ENCODE data around the gene SLC25A36. TPM values are rescaled to one million over a fixed set of nuclear protein-coding genes. Genes with fewer than 3 reads are reported as not detected.

The SLC25A36 gene
- total RNA-seq, 1 donor from 2014 or later, result 203 TPM

DNA sequence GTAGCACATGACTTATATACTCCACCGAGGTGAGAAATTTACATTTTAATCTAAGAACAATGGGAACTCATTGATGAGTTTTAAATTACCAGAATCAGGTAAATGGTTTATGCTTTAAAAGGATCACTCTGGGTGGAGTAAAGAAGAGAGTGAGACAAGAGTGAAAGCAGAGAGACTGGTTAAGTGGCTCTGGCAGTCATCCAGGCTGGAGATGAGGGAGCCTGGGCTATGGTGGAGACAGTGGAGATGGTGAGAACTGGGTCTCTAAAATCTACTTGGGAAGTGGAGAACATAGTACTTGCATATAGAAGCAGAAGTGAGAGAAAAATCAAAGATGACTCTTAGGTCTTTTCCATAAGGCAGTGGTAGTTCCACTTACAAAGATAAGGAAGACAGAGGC, 37.1 kb upstream of the SLC25A36 start:
- peaks cover 6% of the 10 kb centered on the region for H3K27me3 ChIP-seq
- H3K9ac ChIP-seq, result no peak overlapping the region
- no peaks in the 10 kb centered on the region for H3K9me3 Mint-ChIP-seq
- no peaks in the 10 kb centered on the region for H3K9me3 ChIP-seq (ENCODE audit: low read depth)
- H3K4me1 ChIP-seq, result no peaks in the 10 kb centered on the region
- H3F3A ChIP-seq (ENCODE audit: low read depth), result no peaks in the 10 kb centered on the region
- H4K20me1 ChIP-seq (ENCODE audit: low read depth), result no peaks in the 10 kb centered on the region
- no peak overlapping the region for H3K27ac ChIP-seq
- no peak overlapping the region for H3K27ac Mint-ChIP-seq
- no peaks in the 10 kb centered on the region for H3K36me3 Mint-ChIP-seq
- TF ChIP-seq, protein P1, sequence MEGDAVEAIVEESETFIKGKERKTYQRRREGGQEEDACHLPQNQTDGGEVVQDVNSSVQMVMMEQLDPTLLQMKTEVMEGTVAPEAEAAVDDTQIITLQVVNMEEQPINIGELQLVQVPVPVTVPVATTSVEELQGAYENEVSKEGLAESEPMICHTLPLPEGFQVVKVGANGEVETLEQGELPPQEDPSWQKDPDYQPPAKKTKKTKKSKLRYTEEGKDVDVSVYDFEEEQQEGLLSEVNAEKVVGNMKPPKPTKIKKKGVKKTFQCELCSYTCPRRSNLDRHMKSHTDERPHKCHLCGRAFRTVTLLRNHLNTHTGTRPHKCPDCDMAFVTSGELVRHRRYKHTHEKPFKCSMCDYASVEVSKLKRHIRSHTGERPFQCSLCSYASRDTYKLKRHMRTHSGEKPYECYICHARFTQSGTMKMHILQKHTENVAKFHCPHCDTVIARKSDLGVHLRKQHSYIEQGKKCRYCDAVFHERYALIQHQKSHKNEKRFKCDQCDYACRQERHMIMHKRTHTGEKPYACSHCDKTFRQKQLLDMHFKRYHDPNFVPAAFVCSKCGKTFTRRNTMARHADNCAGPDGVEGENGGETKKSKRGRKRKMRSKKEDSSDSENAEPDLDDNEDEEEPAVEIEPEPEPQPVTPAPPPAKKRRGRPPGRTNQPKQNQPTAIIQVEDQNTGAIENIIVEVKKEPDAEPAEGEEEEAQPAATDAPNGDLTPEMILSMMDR (IDR thresholded peaks at IDR 0.05), result no peak
- no peak for TF ChIP-seq EZH2phosphoT487 (IDR thresholded peaks at IDR 0.05)
- TF ChIP-seq EZH2 (IDR thresholded peaks at IDR 0.05), result no peak
- no peak overlapping the region for H3K4me3 Mint-ChIP-seq
- H3K36me3 ChIP-seq, result no peaks in the 10 kb centered on the region
- no peaks in the 10 kb centered on the region for H3K27me3 Mint-ChIP-seq (ENCODE audit: insufficient read depth, low read depth)
- H3K4me2 ChIP-seq, result no peak overlapping the region
- H3K4me3 ChIP-seq, result no peak overlapping the region
- no peaks in the 10 kb centered on the region for H3K4me1 Mint-ChIP-seq
- DNase-seq (ENCODE audit: low spot score), result no peak
- no peak overlapping the region for H2AFZ ChIP-seq (replicated peaks)
- H3K79me2 ChIP-seq (ENCODE audit: low read depth), result no peaks in the 10 kb centered on the region

DNA sequence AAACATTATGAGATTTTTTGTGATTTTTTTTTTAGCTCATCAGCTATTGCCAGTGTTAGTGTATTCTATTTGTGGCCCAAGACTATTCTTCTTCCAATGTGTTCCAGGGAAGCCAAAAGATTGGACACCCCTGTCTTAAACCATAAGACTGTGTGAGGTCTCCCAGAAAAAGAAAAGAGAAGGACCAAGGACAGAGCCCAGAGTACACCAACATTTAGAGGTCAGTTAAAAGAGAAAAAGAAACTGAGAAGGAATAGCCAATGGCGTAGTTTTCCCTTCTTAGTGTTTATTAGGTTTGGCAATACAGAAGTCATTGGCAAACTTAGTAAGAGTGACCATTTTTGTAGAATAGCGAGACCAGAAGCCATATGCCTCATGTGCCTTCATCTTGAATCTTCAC, 36.1 kb upstream of the SLC25A36 start:
- Histone ChIP-seq H3K4me2 (no peak overlapping the region), H3K79me2 (ENCODE audit: low read depth) (no peaks in the 10 kb centered on the region), H3K36me3 (no peaks in the 10 kb centered on the region), H3K27ac (no peak overlapping the region), H3K27me3 (peaks cover 6% of the 10 kb centered on the region), H3F3A (ENCODE audit: low read depth) (no peaks in the 10 kb centered on the region), H4K20me1 (ENCODE audit: low read depth) (no peaks in the 10 kb centered on the region), H3K4me1 (no peaks in the 10 kb centered on the region), H2AFZ (replicated peaks) (no peak overlapping the region), H3K9me3 (ENCODE audit: low read depth) (no peaks in the 10 kb centered on the region), H3K9ac (no peak overlapping the region), H3K4me3 (no peak overlapping the region)
- no peaks in the 10 kb centered on the region for H3K27me3 Mint-ChIP-seq (ENCODE audit: insufficient read depth, low read depth)
- no peaks in the 10 kb centered on the region for H3K9me3 Mint-ChIP-seq
- H3K4me3 Mint-ChIP-seq, result no peak overlapping the region
- DNase-seq (ENCODE audit: low spot score), result no peak
- TF ChIP-seq EZH2 (IDR thresholded peaks at IDR 0.05) (no peak), EZH2phosphoT487 (IDR thresholded peaks at IDR 0.05) (no peak)
- TF ChIP-seq, protein P1 (IDR thresholded peaks at IDR 0.05), result no peak
- H3K4me1 Mint-ChIP-seq, result no peaks in the 10 kb centered on the region
- no peaks in the 10 kb centered on the region for H3K36me3 Mint-ChIP-seq
- H3K27ac Mint-ChIP-seq, result no peak overlapping the region

DNA sequence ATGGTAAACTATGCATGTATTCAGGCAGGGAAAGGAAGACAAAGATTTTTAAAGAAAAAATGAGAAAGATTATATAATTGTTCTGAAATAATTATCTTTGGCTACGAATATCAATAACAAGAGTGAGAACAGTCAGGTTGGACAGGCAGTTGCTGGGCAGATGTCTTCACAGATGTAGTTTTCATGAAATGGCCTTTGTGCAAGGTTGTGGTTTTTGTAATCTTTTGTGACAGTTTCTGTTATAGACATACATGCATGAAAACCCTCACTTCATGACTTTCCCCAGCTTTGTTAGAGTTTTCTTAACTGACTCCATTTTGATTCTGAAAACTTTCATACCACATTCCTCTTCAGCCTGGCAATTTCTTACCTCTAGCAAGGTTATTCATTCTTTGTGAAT, 34.9 kb upstream of the SLC25A36 start:
- TF ChIP-seq EZH2 (IDR thresholded peaks at IDR 0.05) (no peak), EZH2phosphoT487 (IDR thresholded peaks at IDR 0.05) (no peak)
- TF ChIP-seq, protein P1 (IDR thresholded peaks at IDR 0.05), result no peak
- no peaks in the 10 kb centered on the region for H3K4me1 ChIP-seq
- no peak for DNase-seq (ENCODE audit: low spot score)
- no peak overlapping the region for H3K27ac Mint-ChIP-seq
- H3K9me3 Mint-ChIP-seq, result no peaks in the 10 kb centered on the region
- no peaks in the 10 kb centered on the region for H3K36me3 Mint-ChIP-seq
- no peak overlapping the region for H3K9ac ChIP-seq
- no peak overlapping the region for H3K4me3 Mint-ChIP-seq
- no peak overlapping the region for H3K4me3 ChIP-seq
- H3K36me3 ChIP-seq, result no peaks in the 10 kb centered on the region
- H3K4me1 Mint-ChIP-seq, result no peaks in the 10 kb centered on the region
- H3F3A ChIP-seq (ENCODE audit: low read depth), result no peaks in the 10 kb centered on the region
- no peak overlapping the region for H2AFZ ChIP-seq (replicated peaks)
- H3K9me3 ChIP-seq (ENCODE audit: low read depth), result no peaks in the 10 kb centered on the region
- H3K79me2 ChIP-seq (ENCODE audit: low read depth), result no peaks in the 10 kb centered on the region
- no peak overlapping the region for H3K4me2 ChIP-seq
- H3K27me3 ChIP-seq, result peaks cover 6% of the 10 kb centered on the region
- no peak overlapping the region for H3K27ac ChIP-seq
- no peaks in the 10 kb centered on the region for H4K20me1 ChIP-seq (ENCODE audit: low read depth)
- H3K27me3 Mint-ChIP-seq (ENCODE audit: insufficient read depth, low read depth), result no peaks in the 10 kb centered on the region
